ENCODE measurements around the gene CORO1C. TPM values are rescaled to one million over a fixed set of nuclear protein-coding genes. Genes with fewer than 3 reads are reported as not detected.
"Not testable (repeated sequence)": the region's sequence is repeated elsewhere in the genome, so short reads cannot be mapped to it uniquely, and the experiment has no call there.

Gene CORO1C
- total and polyA plus RNA-seq, 2 donors (not counting 3 experiments of a cell fraction or from before 2014, with no cell fraction given), result 150 to 240 TPM

GRCh38 chr12:108654622-108655021 lies 76.7 kb downstream of the CORO1C start:
- CTCF ChIA-PET; FAIRE-seq; DNase-seq (ENCODE audit: low read depth, low spot score); H3K4me1 ChIP-seq (ENCODE audit: control insufficient read depth, extremely low read depth, insufficient read depth, low read length); POLR2A ChIA-PET; H3K79me2 ChIP-seq (ENCODE audit: control insufficient read depth, insufficient read depth, low read length); H3K9ac ChIP-seq (replicated peaks; ENCODE audit: extremely low read depth, insufficient read depth, low read length); H3K27ac ChIP-seq (ENCODE audit: insufficient read depth, low read depth, low read length); H3K9me1 ChIP-seq (replicated peaks; ENCODE audit: control insufficient read depth, extremely low read depth, insufficient read depth, low read length); H3K27me3 ChIP-seq (ENCODE audit: control insufficient read depth in 2 of 2, insufficient read depth in 2 of 2, low read length in 2 of 2); BruUV-seq (replicated peaks); H3K4me3 ChIP-seq (replicated peaks in 1 of 3; ENCODE audit: insufficient read depth in 1 of 3, low read depth in 1 of 3, low read length in 3 of 3); H2AFZ ChIP-seq (ENCODE audit: low read depth, low read length); H3K9me3 ChIP-seq (replicated peaks; ENCODE audit: control insufficient read depth, insufficient read depth, low read length); H3K4me2 ChIP-seq (ENCODE audit: insufficient read depth, low read length); H4K20me1 ChIP-seq (replicated peaks; ENCODE audit: control insufficient read depth, extremely low read depth, insufficient read depth, low read length); intact Hi-C loops (cut with micrococcal nuclease): not testable (repeated sequence)
- peaks cover 25 to 27% of the 10 kb centered on the region in 2 experiments for H3K36me3 ChIP-seq (ENCODE audit: control insufficient read depth in 2 of 2, extremely low read depth in 1 of 2, insufficient read depth in 2 of 2, low read length in 2 of 2)
- dilution Hi-C loops (cut with MboI; ENCODE audit: extremely low pct_ligation_motif_present, low sequenced_read_pairs), result loop anchor here (25.0 kb wide), 1 partner anchor 183 kb away; no protein-coding TSS in a partner anchor

GRCh38 chr12:108653922-108654321 lies 77.4 kb downstream of the CORO1C start:
- no peak for FAIRE-seq

More at GRCh38 chr12:108653922-108654321, 77.4 kb downstream of the CORO1C start:
- Histone ChIP-seq H4K20me1 (replicated peaks; ENCODE audit: control insufficient read depth, extremely low read depth, insufficient read depth, low read length) (no peaks in the 10 kb centered on the region), H3K9me1 (replicated peaks; ENCODE audit: control insufficient read depth, extremely low read depth, insufficient read depth, low read length) (no peaks in the 10 kb centered on the region), H3K27ac (ENCODE audit: insufficient read depth, low read depth, low read length) (no peak overlapping the region), H3K4me2 (ENCODE audit: insufficient read depth, low read length) (no peak overlapping the region), H3K79me2 (ENCODE audit: control insufficient read depth, insufficient read depth, low read length) (peaks cover 5% of the 10 kb centered on the region), H3K4me3 (replicated peaks in 1 of 3; ENCODE audit: insufficient read depth in 1 of 3, low read depth in 1 of 3, low read length in 3 of 3) (no peak overlapping the region), H3K36me3 (ENCODE audit: control insufficient read depth in 2 of 2, extremely low read depth in 1 of 2, insufficient read depth in 2 of 2, low read length in 2 of 2) (peaks cover 22 to 27% of the 10 kb centered on the region in 2 experiments), H3K4me1 (ENCODE audit: control insufficient read depth, extremely low read depth, insufficient read depth, low read length) (peaks cover 17% of the 10 kb centered on the region), H3K9me3 (replicated peaks; ENCODE audit: control insufficient read depth, insufficient read depth, low read length) (no peaks in the 10 kb centered on the region), H3K9ac (replicated peaks; ENCODE audit: extremely low read depth, insufficient read depth, low read length) (no peak overlapping the region), H3K27me3 (ENCODE audit: control insufficient read depth in 2 of 2, insufficient read depth in 2 of 2, low read length in 2 of 2) (no peaks in the 10 kb centered on the region), H2AFZ (ENCODE audit: low read depth, low read length) (no peak overlapping the region)
- intact Hi-C loops (cut with micrococcal nuclease) (no loop called here), dilution Hi-C loops (cut with MboI; ENCODE audit: extremely low pct_ligation_motif_present, low sequenced_read_pairs) (loop anchor here (25.0 kb wide), 1 partner anchor 183 kb away; no protein-coding TSS in a partner anchor)
- TF ChIP-seq EZH2 (IDR thresholded peaks at IDR 0.05; ENCODE audit: borderline replicate concordance, low read depth, low read length, severe bottlenecking), result no peak
- TF ChIP-seq FOS (IDR thresholded peaks at IDR 0.05; ENCODE audit: borderline replicate concordance, insufficient read depth, low read length), result no peak
- TF ChIP-seq JUN (IDR thresholded peaks at IDR 0.05; ENCODE audit: borderline replicate concordance, insufficient read depth, insufficient read length, low read depth), result no peak
- TF ChIP-seq POLR2AphosphoS5 (IDR thresholded peaks at IDR 0.05; ENCODE audit: insufficient read depth, low read depth, low read length), result no peak
- no peak for TF ChIP-seq GATA2 (IDR thresholded peaks at IDR 0.05; ENCODE audit: insufficient read depth, insufficient read length, low read depth, low read length)
- no peak for TF ChIP-seq MYC (IDR thresholded peaks at IDR 0.05; ENCODE audit: low read depth, low read length)
- CTCF ChIA-PET, result interaction anchor here (1.2 to 1.6 kb wide), 3 partner anchors 10 to 150 kb away, joined by 4 to 6 read pairs (median 6); no protein-coding TSS in a partner anchor
- POLR2A ChIA-PET, result no interaction called here
- BruUV-seq (replicated peaks), result no TSS peak
- no peak for DNase-seq (ENCODE audit: low read depth, low spot score)

Data from endothelial cell of umbilical vein (primary cell).